ENCODE results near the gene ATG10.

GRCh38 chr5:81986126-81986525 is 14.3 kb downstream of the ATG10 start:
- TF ChIP-seq POLR2A (IDR thresholded peaks at IDR 0.05), result no peak
- no peak for TF ChIP-seq CTCF (IDR thresholded peaks at IDR 0.05)
- no peak for TF ChIP-seq EP300 (IDR thresholded peaks at IDR 0.05)
- TF ChIP-seq POLR2AphosphoS5 (IDR thresholded peaks at IDR 0.05), result no peak

All from suprapubic skin (tissue), 4 donors.